Measurements from ENCODE around the gene ZNF385B. TPM values are rescaled to one million over a fixed set of nuclear protein-coding genes. Genes with fewer than 3 reads are reported as not detected.

Gene ZNF385B
- total and polyA plus RNA-seq, 10 of the 15 experiments (the other 5 are each of a cell fraction or from before 2014, with no cell fraction given), result not detected

- TF ChIP-seq NKRF (conservative IDR thresholded peaks at IDR 0.05), result no peak
- no peak for TF ChIP-seq RB1 (IDR thresholded peaks at IDR 0.05; ENCODE audit: borderline replicate concordance)
- no peak for TF ChIP-seq ZNF384 (IDR thresholded peaks at IDR 0.05; ENCODE audit: borderline replicate concordance, low read depth, low read length)
- no peak for TF ChIP-seq CBX5 (IDR thresholded peaks at IDR 0.05; ENCODE audit: low read depth)
- TF ChIP-seq USF1 (IDR thresholded peaks at IDR 0.05; ENCODE audit: borderline replicate concordance, extremely low read length, insufficient read depth, low read depth, low read length), result no peak
- no peak for TF ChIP-seq CEBPB (IDR thresholded peaks at IDR 0.05; ENCODE audit: borderline replicate concordance in 1 of 2, low read depth in 2 of 2, low read length in 2 of 2)
- no peak for TF ChIP-seq USF2 (IDR thresholded peaks at IDR 0.05; ENCODE audit: borderline replicate concordance, low read depth, low read length)
- no peak for TF ChIP-seq ZNF217 (IDR thresholded peaks at IDR 0.05)
Observed at GRCh38 chr2:179483131-179483530, 378.3 kb downstream of the ZNF385B start (continued).

- ChIA-PET RAD21 (ENCODE audit: unreplicated experiment) (no interaction called here), POLR2A (no interaction called here), SMC1A (ENCODE audit: uncharacterized antibody, unreplicated experiment) (interaction anchor here (1.1 kb wide), 1 partner anchor 169 kb away, joined by 3 read pairs; no protein-coding TSS in a partner anchor), CTCF (no interaction called here)
- TF ChIP-seq NFXL1 (IDR thresholded peaks at IDR 0.05; ENCODE audit: borderline replicate concordance), result no peak
- peak; percentile 12 to 23; a peak in 1 of 4 replicates for TF ChIP-seq BHLHE40 (IDR thresholded peaks at IDR 0.05; ENCODE audit: borderline replicate concordance in 1 of 2, low read depth in 2 of 2, low read length in 1 of 2)
- TF ChIP-seq ZBTB4 (CRISPR knock-in tag; IDR thresholded peaks at IDR 0.05), result no peak
- peak; percentile 13 for TF ChIP-seq MEF2B (IDR thresholded peaks at IDR 0.05; ENCODE audit: partially characterized antibody, poor library complexity, severe bottlenecking)
- FAIRE-seq (no peak), ATAC-seq (no peak), DNase-seq (ENCODE audit: low read depth, low spot score) (no peak)
- no TSS peak for BruUV-seq (replicated peaks)
- Histone ChIP-seq H3K79me2 (ENCODE audit: control insufficient read depth, insufficient read depth, low read length) (no peaks in the 10 kb centered on the region), H4K20me1 (ENCODE audit: control insufficient read depth, insufficient read depth) (no peaks in the 10 kb centered on the region), H3K36me3 (ENCODE audit: control insufficient read depth in 2 of 2, insufficient read depth in 2 of 2, low read length in 1 of 2) (no peaks in the 10 kb centered on the region), H3K4me3 (no peak overlapping the region), H2AFZ (ENCODE audit: control insufficient read depth, low read depth, low read length) (no peak overlapping the region; the same call in 1 of the 2 replicates), H3K9me3 (replicated peaks; ENCODE audit: control insufficient read depth, insufficient read depth, low read length) (no peaks in the 10 kb centered on the region), H3K27me3 (replicated peaks in 1 of 2; ENCODE audit: control insufficient read depth in 2 of 2, insufficient read depth in 2 of 2, low read length in 1 of 2) (no peaks in the 10 kb centered on the region; a peak in 1 of 4 replicates), H3K4me1 (ENCODE audit: control insufficient read depth, insufficient read depth, low read length) (no peaks in the 10 kb centered on the region), H3K4me2 (ENCODE audit: control insufficient read depth, insufficient read depth) (no peak overlapping the region), H3K9ac (ENCODE audit: control insufficient read depth, insufficient read depth, low read length) (no peak overlapping the region), H3K27ac (ENCODE audit: control insufficient read depth, insufficient read depth) (no peak overlapping the region)
- WGBS (ENCODE audit: insufficient coverage, insufficient replicate concordance, low lambda C conversion rate, missing lambda C conversion rate), result 0% methylated on average over 3 of the region's 3 CpGs
- intact Hi-C loops (cut with micrococcal nuclease; ENCODE audit: unreplicated experiment), result no loop called here
- in situ Hi-C loops (cut with MboI), result no loop called here
Observed at GRCh38 chr2:179479947-179480346, 381.5 kb downstream of the ZNF385B start.
